Lung (tissue), 12 donors: ENCODE data around the gene EPHA4. TPM values are rescaled to one million over a fixed set of nuclear protein-coding genes. Genes with fewer than 3 reads are reported as not detected.

Experiments used
- ATAC-seq: fragments of 200-7000 bp; cut with Tn5 transposase; one replicate; pipeline ENCODE4 v1.9.1; 2020; ENCODE audit warnings: moderate number of reproducible peaks; ENCODE audit not compliant: insufficient read depth, low FRiP score
- DNase-seq, 3 donors: peaks; one replicate each; pipeline ENCODE4 v3.0.0-alpha.2; 2013 to 2017
- H3K27ac ChIP-seq, 2 donors: one replicate each; pipeline ENCODE4 v1.5.1; 2013; ENCODE audit warnings: mild to moderate bottlenecking in 2 of 2, moderate library complexity in 2 of 2, control low read depth in 1 of 2, inconsistent platforms in 1 of 2, low read depth in 1 of 2, low read length in 1 of 2
- H3K27me3 ChIP-seq, 3 donors: one replicate each; pipeline ENCODE4 v1.5.1; 2013; ENCODE audit warnings: low read length in 2 of 3; ENCODE audit not compliant: control insufficient read depth in 3 of 3, insufficient read depth in 3 of 3
- H3K36me3 ChIP-seq, 4 donors: one replicate each; pipeline ENCODE4 v1.5.1; 2013; ENCODE audit warnings: low read length in 4 of 4, mild to moderate bottlenecking in 1 of 4, moderate library complexity in 1 of 4; ENCODE audit not compliant: control insufficient read depth in 4 of 4, insufficient read depth in 4 of 4
- H3K4me1 ChIP-seq, 5 donors: one replicate each; pipeline ENCODE4 v1.5.1; 2013; ENCODE audit warnings: low read length in 5 of 5, mild to moderate bottlenecking in 2 of 5, moderate library complexity in 1 of 5; ENCODE audit not compliant: control insufficient read depth in 5 of 5, insufficient read depth in 5 of 5
- H3K4me3 ChIP-seq: one replicate; pipeline ENCODE4 v1.5.1; 2013; ENCODE audit warnings: mild to moderate bottlenecking, control low read depth, moderate library complexity
- H3K9ac ChIP-seq, 2 donors: one replicate each; pipeline ENCODE4 v1.5.1; 2013; ENCODE audit warnings: low read length in 2 of 2, control low read depth in 1 of 2; ENCODE audit not compliant: insufficient read depth in 1 of 2
- H3K9me3 ChIP-seq, 4 donors: one replicate each; pipeline ENCODE4 v1.5.1; 2013; ENCODE audit warnings: low read length in 3 of 4, mild to moderate bottlenecking in 1 of 4, moderate library complexity in 1 of 4; ENCODE audit not compliant: control insufficient read depth in 4 of 4, insufficient read depth in 3 of 4
- CTCF ChIP-seq: IDR thresholded peaks from 2 replicates; pipeline ENCODE4 v1.5.1; 2012; ENCODE audit warnings: mild to moderate bottlenecking; ENCODE audit errors: control extremely low read depth, extremely low read depth
- WGBS, 2 donors: extraction: QIAGEN DNeasy Blood & Tissue Kit; methylation state at CpG; one replicate each; pipeline ENCODE4 v1.1.7; 2013; 5-methylcytosine and 5-hydroxymethylcytosine counted together
- polyA plus RNA-seq, 2 donors: library from polyadenylated mRNA; stranded (reverse); fragments of 200-250 nt; gene quantifications; one replicate each; pipeline ENCODE4 v1.2.1, GENCODE V29; 2013
- total RNA-seq, 2 donors: library from RNA; depleted of rRNA in 1 of 2; stranded (reverse); fragments of >200 nt in 1 of 2; gene quantifications; one replicate each; pipeline ENCODE4 v1.2.1, GENCODE V29; 2014 to 2021
- donor health status: control.
- donor health status: control.
- donor health status: Bipolar disorder and iron deficiency.
- donor health status: healthy.
- donor health status: DM: yes; HTN: yes; CAD: no.

EPHA4 gene
- total and polyA plus RNA-seq, 4 donors: 2.5 to 28.8 (median 14.7) TPM

- peak overlapping the region in 1 of 2 donors; percentile 74 for H3K27ac ChIP-seq
- no peaks in the 10 kb centered on the region for H3K36me3 ChIP-seq
- H3K27me3 ChIP-seq: no peaks in the 10 kb centered on the region
- peaks cover 0 to 14% (median 7%) of the 10 kb centered on the region in 5 donors for H3K4me1 ChIP-seq
- no peak overlapping the region for H3K9ac ChIP-seq
- 69 to 89% methylated on average over 6 of the region's 6 CpGs for WGBS, 2 donors
- no peak for TF ChIP-seq CTCF
- ATAC-seq: no peak
- no peak for DNase-seq
- H3K9me3 ChIP-seq: no peaks in the 10 kb centered on the region
- H3K4me3 ChIP-seq: no peak overlapping the region
Measured at GRCh38 chr2:221500501-221501209, 71.4 kb downstream of the EPHA4 start.

- 93 to 98% methylated on average over 4 of the region's 4 CpGs for WGBS, 2 donors
Measured at GRCh38 chr2:221495731-221496130, 76.4 kb downstream of the EPHA4 start.

GRCh38 chr2:221494556-221494955 lies 77.5 kb downstream of the EPHA4 start:
- no peak for TF ChIP-seq CTCF
- no peak for ATAC-seq

More at GRCh38 chr2:221495731-221496130, 76.4 kb downstream of the EPHA4 start:
- H3K27me3 ChIP-seq: no peaks in the 10 kb centered on the region
- no peaks in the 10 kb centered on the region for H3K36me3 ChIP-seq
- H3K9ac ChIP-seq: no peak overlapping the region
- peaks cover 0 to 3% (median under 1%) of the 10 kb centered on the region in 5 donors for H3K4me1 ChIP-seq
- no peaks in the 10 kb centered on the region for H3K9me3 ChIP-seq
- no peak overlapping the region for H3K4me3 ChIP-seq
- no peak overlapping the region for H3K27ac ChIP-seq
- DNase-seq (no peak), ATAC-seq (no peak)
- no peak for TF ChIP-seq CTCF

More at GRCh38 chr2:221494556-221494955, 77.5 kb downstream of the EPHA4 start:
- Histone ChIP-seq H3K36me3 (no peaks in the 10 kb centered on the region), H3K4me3 (no peak overlapping the region), H3K9ac (no peak overlapping the region), H3K27ac (no peak overlapping the region), H3K27me3 (no peaks in the 10 kb centered on the region), H3K9me3 (no peaks in the 10 kb centered on the region), H3K4me1 (peaks cover 0 to 5% (median 0%) of the 10 kb centered on the region in 5 donors)
- WGBS, 2 donors: 86 to 93% methylated on average over 3 of the region's 3 CpGs
- no peak for DNase-seq
